NCI-H2196 treated with DMSO at 0.1 percent for 48 hours (cell line): ENCODE data around the gene LACTBL1.

Experiments
- DNase-seq: peaks from one replicate; lab custom pipeline; 2025; ENCODE audit not compliant: unreplicated experiment; lab: John Stamatoyannopoulos, UW

Gene LACTBL1

GRCh38 chr1:22944346-22945055 lies 28.2 kb downstream of the LACTBL1 start:
- DNase-seq, result no peak

- DNase-seq, result no peak
Observed at GRCh38 chr1:22941257-22941656, 31.4 kb downstream of the LACTBL1 start.

GRCh38 chr1:22936681-22937080 lies 36.0 kb downstream of the LACTBL1 start:
- no peak for DNase-seq

GRCh38 chr1:22935433-22935832 lies 37.2 kb downstream of the LACTBL1 start:
- no peak for DNase-seq

- DNase-seq, result no peak
Observed at GRCh38 chr1:22932803-22933470, 39.7 kb downstream of the LACTBL1 start.

GRCh38 chr1:22930240-22930912 lies 42.3 kb downstream of the LACTBL1 start:
- no peak for DNase-seq

- no peak for DNase-seq
Observed at GRCh38 chr1:22925111-22925510, 47.6 kb downstream of the LACTBL1 start.

- DNase-seq, result no peak
Observed at GRCh38 chr1:22922640-22923039, 50.0 kb downstream of the LACTBL1 start.

GRCh38 chr1:22921452-22922126 lies 51.1 kb downstream of the LACTBL1 start:
- DNase-seq, result no peak

GRCh38 chr1:22920734-22921451 lies 51.8 kb downstream of the LACTBL1 start:
- DNase-seq, result no peak

- no peak for DNase-seq
Observed at GRCh38 chr1:22920026-22920733, 52.5 kb downstream of the LACTBL1 start.

- DNase-seq, result no peak
Observed at GRCh38 chr1:22919341-22920025, 53.2 kb downstream of the LACTBL1 start.

GRCh38 chr1:22918644-22919043 lies 54.0 kb downstream of the LACTBL1 start:
- no peak for DNase-seq

- no peak for DNase-seq
Observed at GRCh38 chr1:22917989-22918388, 54.7 kb downstream of the LACTBL1 start.

GRCh38 chr1:22916471-22916820 lies 56.2 kb downstream of the LACTBL1 start:
- no peak for DNase-seq

- DNase-seq, result no peak
Observed at GRCh38 chr1:22915816-22916470, 56.7 kb downstream of the LACTBL1 start.

GRCh38 chr1:22915231-22915630 lies 57.4 kb downstream of the LACTBL1 start:
- no peak for DNase-seq

GRCh38 chr1:22914633-22915217 lies 57.9 kb downstream of the LACTBL1 start:
- DNase-seq, result no peak

- DNase-seq, result no peak
Observed at GRCh38 chr1:22914156-22914555, 58.5 kb downstream of the LACTBL1 start.
